T-helper 22 cell (primary cell): ENCODE data around the gene MIPEP.
"Not testable (repeated sequence)": the region's sequence is repeated elsewhere in the genome, so short reads cannot be mapped to it uniquely, and the experiment has no call there.

ENCODE experiments used
- DNase-seq: peaks from one replicate; pipeline ENCODE4 v3.0.0-alpha.2; 2020; ENCODE audit warnings: low read depth

Gene MIPEP

DNA sequence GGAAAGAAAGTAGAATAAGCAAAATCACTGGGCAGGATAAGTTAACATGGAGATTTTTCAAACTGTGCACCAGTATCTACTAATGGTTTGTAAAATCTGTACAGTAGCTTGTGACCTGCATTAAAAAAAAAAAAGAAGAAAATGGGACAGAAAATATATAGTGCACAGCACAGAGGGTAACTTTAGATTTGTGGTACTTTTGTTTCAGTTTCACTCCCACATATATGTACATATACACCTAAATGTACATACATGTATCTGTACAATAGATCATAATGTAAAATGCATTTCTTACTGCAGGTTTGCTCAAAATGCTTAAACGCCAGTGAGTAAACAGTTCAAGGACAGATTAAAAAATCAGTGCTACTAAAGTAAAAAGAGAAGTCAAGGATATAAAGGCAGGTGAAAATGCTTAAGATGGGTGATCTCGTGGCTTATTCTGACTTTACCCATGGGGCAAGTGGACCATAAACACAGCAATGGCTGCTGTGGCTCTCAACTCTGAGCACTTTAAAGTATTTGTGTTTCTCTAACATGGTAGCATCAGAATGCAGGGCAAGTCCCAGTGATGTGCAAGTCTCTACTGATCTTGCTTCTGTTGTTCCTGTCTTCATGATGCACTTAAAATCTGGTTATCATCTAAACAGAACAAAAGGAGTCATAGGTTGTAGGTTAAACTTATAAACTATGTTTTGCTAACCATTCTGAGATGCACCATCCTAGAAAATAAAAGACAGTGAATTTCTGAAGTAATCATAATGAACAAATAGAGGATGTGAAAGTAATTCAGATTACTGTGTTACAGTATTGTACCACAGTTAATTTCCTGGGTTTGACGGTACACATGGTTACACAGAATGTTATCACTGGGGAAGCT is 112.3 kb downstream of the MIPEP start:
- no peak for DNase-seq

DNA sequence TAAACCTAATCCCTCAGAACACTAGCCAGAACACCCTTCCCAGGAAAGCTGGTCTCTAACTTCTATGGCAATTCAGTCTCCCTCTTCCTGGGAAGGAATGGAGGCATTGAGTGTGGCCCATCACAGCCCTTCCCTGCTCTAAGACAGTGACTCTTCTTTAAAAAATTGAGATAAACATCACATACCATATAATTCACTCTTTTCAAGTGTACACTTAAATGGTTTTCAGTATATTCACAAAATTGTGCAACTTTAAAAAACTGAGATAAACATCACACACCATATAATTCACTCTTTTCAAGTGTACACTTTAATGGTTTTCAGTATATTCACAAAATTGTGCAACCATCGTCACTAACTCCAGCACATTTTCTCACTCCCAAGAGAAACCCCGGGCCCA is 116.5 kb downstream of the MIPEP start:
- DNase-seq, result no peak

GRCh38 chr13:23771956-23772355 is 117.2 kb downstream of the MIPEP start:
- DNase-seq, result no peak

DNA sequence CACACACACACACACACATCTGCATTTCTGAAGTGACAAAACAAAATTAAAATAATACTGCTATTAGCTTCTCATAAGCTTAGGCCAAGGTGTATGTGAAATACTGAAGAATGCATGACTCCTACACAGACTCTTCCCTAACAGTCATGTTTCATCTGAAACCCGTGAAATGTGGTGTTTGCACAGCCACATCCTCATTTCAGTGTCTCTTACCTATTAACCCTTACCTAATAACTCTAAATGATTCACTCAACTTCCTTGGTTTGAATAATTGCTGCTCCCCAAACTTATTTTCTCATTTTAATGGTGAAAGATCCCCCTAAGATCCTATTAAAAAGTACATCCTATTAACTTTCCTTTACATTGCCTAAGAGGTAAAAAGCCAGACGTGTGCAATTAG is 117.6 kb downstream of the MIPEP start:
- DNase-seq, result no peak

DNA sequence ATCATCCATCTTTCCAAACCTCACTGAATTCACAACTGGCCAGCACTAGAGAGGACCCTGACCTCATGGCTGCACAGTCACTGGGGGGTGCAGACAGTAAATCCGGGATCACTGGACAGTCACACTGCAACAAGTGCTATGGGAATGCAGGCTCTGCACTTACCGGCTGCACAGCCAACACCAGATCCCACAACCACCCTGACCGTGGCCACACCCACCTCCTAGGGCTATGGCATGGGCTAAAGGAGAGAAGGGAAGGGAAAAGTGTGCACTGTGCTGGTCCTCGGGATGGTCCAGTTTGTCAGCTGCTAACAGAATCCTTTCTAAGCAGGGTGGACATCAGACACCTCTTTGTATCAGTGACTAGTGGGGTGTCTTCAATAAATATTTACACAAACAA is 118.2 kb downstream of the MIPEP start:
- no peak for DNase-seq

DNA sequence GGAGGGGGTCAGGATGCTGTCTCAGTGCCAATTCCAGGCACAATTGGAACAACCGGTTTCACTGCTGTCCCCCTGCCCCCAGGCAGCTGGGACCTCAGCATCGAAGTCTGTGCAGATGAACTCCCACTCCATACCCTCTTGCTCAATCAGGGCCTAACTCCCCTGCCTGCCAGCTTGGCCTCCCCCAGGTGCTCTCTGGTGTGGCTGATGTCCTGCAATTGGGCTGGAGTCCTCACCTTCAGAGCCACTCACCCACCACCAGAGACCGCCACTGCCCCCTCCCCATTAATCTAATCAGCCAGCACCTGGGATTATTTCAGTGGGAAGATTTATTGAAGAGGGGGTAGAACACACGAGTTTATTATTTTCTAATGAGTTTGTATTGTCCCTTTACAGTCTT is 118.8 kb downstream of the MIPEP start:
- no peak for DNase-seq

DNA sequence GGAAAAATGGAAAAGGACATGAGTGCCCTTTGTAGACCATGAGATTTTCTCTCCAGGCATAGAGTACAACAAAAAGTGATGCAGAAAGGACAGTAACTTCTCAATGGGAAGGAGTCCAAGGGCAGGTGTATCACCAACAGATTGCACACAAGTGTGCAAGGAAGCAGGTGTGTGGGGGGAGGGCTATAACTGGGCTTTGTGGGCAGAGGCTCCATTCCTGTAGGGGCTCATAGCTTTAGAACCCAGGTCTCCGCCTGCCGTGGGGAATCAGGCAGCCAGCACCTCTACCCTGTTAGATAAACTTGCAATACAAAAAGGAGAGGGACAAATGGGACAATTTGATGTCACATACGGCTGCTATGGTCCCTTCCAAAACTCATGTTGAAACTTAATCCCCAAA is 119.8 kb downstream of the MIPEP start:
- DNase-seq, result no peak

DNA sequence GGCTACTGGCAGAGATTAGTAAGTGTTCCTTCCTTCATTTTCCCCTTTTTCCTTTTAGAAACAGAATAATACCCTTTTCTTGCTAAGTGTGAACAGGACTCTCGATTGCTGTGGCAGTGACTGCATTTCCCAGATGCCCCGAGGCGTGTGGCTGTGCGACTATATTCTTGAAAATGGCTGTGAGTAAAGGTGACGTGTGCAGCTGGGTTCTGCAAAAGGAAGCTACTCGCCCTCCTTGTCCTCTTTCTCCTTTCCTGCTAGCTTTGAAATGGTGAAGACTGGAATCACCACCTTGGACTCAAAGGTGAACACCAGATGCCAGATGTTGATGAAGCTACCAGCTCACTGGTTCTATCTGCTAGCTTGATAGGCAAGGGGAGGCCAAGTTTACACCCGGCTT is 121.4 kb downstream of the MIPEP start:
- DNase-seq, result no peak

DNA sequence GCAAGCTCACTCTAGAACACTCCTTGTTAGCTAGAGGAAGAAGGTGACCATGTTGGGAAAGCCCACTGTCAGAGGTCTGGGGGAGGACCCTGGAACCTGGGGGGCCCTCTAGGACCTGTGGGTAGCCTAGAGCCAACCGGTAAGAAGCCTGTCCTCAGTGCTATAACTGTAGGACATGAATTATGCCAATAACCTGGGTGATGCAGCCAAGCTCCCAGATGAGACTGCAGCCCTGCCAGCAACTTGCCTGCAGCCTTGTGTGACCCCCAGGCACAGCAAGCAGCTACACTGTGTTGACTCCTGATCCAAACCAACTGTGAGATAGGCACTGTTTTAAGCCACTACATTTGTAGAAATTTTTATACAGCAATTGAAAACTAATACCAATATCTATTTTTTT is 122.3 kb downstream of the MIPEP start:
- no peak for DNase-seq

- no peak for DNase-seq
Observed at GRCh38 chr13:23766283-23766682, 122.9 kb downstream of the MIPEP start.

- no peak for DNase-seq
Observed at GRCh38 chr13:23765531-23765930, 123.7 kb downstream of the MIPEP start.

DNA sequence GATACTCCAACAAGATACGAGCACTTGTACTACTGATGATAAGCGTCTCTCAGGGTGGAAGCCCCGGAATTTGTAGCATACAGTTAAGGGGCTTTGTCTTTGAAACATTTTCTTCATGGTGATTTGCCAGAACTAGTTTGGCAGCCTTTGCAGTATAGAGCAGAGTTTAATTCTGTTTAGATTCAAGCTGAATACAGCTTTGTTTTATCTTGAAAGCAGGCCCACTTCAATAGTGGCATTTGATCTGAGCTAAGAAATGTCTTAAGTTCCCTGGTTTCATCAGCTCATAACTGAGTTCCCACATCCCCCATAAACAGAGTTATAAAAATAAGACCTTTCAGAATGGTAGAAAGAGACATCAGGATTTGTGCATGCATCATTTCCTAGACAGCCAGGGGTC is 125.9 kb downstream of the MIPEP start:
- DNase-seq, result no peak

DNA sequence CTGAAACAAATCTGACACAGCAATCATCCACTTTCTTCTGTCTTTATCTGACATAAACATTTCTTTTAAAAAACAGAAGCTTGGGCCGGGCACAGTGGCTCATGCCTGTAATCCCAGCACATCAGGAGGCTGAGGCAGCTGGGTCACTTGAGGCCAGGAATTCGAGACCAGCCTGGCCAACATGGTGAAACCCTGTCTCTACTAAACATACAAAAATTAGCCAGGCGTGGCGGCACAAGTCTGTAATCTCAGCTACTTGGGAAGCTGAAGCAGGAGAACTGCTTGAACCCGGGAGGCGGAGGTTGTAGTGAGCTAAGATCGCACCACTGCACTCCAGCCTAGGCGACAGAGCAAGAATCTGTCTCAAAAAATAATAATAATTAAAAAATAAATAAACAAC is 127.4 kb downstream of the MIPEP start:
- DNase-seq, result not testable (repeated sequence)

DNA sequence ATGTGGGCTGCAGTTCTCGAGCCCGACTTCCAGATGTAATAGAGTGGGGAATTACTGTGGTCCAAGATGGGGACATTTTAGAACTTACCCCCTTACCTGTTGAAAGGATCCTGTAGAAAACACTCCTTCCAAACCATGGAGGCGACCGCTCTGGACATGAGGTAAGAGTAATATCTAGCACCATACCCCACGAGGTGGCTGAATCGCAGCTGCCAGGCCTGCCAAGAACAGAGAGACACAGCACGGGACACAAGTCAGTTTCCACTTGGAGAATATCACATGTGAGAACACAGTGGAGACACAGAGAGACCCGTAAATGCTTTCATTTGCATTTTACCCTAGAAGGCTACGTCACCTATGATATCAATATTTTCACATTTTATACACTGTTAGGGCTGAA is 129.2 kb downstream of the MIPEP start:
- no peak for DNase-seq

- DNase-seq, result no peak
Observed at GRCh38 chr13:23758798-23759527, 130.2 kb downstream of the MIPEP start.

DNA sequence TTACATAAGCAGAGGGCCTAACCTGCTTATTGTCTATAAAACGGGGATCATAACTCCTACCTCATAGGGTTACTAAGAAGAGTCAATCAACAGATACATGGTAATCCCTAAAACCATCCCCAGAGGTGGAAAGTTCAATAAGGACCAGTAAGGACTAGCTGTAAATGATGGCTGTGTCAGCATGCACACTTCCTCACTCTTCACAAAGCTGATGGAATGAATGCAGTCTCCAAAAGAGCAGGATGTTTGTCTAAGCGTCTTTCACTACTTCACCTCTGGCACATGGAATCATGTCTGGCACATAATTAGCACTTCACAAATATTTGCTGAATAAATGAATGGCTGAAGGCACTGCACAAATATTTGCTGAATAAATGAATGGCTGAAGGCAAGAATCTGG is 134.2 kb downstream of the MIPEP start:
- no peak for DNase-seq

GRCh38 chr13:23754506-23754905 is 134.7 kb downstream of the MIPEP start:
- DNase-seq, result no peak

DNA sequence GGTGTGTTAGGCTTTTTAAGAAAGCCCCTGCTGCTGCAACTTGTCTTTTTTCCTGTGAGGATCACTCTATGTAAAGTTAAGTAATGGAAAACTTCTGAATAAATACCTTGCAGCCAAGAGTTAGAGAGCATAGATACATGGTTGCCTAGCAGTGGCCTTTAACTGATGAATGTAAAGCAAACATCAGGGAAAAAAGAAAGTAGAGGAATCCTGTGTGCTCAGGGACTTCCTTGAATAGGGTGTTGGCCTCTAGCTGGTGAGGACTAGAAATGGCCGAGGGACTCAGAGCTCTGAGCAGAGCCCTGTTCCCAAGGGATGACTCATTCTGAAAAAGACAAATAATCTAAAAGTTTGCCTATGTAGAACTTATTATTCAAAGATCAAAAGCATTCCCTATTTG is 135.7 kb downstream of the MIPEP start:
- no peak for DNase-seq

- DNase-seq, result no peak
Observed at GRCh38 chr13:23752111-23753001, 136.8 kb downstream of the MIPEP start.

- DNase-seq, result no peak
Observed at GRCh38 chr13:23751195-23751594, 138.0 kb downstream of the MIPEP start.

- no peak for DNase-seq
Observed at GRCh38 chr13:23750383-23751121, 138.6 kb downstream of the MIPEP start.
